Activated CD4-positive, alpha-beta T cell treated with anti-CD3 and anti-CD28 coated beads, Interleukin-2, amount 50 U/mL, for 24 hours (primary cell): Measurements from ENCODE around the gene ZNF574.

Experiments
- DNase-seq, 2 donors: peaks; one replicate each; pipeline ENCODE4 v3.0.0-alpha.2; 2020; ENCODE audit warnings: low read depth in 1 of 2, low spot score in 1 of 2

ZNF574 gene

GRCh38 chr19:42057846-42058245 lies 18.1 kb upstream of the ZNF574 start:
- DNase-seq: no peak

GRCh38 chr19:42059196-42059595 lies 16.8 kb upstream of the ZNF574 start:
- no peak for DNase-seq

GRCh38 chr19:42060117-42060516 lies 15.8 kb upstream of the ZNF574 start:
- no peak for DNase-seq

DNA sequence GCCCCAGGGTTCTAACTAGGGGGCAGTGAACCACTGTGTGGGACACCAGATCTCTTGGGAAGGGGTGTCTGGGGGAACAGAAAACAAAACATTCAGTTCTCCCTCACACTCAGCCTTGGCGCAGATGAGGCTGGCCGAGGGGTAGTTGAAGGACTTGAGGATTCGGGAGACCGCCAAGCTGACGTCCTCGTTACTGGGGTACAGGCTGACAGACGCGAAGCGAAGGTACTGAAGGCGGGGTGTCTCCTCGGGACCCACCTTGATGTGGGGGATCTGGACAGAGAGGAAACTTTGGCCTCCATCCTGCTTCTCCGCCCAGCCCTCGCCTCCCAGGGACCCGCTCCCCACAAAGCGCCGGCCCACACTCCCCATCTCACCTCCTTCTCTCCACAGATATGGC lies 13.6 kb upstream of the ZNF574 start:
- no peak for DNase-seq

- no peak for DNase-seq
Measured at GRCh38 chr19:42064432-42064831, 11.5 kb upstream of the ZNF574 start.

DNA sequence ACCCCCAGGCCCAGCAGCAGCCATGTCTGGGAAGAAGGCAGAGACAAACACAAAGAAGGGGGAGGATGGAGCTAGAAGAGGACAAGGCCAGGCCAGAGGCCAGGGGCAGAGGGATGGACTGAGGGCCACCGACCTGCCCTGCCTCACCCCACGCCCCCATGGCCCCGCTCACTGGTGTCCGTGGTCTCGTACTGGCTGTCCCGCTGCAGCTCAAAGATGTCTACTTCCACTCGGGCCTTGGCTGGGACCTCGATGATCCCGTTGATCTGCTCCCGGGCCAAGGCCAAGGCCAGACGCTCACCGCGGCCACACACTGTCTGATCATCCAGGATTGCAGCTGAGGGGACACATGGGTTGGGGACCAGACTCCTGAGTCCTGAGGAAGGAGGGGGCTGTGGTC lies 10.9 kb upstream of the ZNF574 start:
- no peak for DNase-seq

GRCh38 chr19:42065511-42065910 lies 10.5 kb upstream of the ZNF574 start:
- no peak for DNase-seq

- DNase-seq: no peak
Measured at GRCh38 chr19:42066075-42066754, 9.8 kb upstream of the ZNF574 start.

- no peak for DNase-seq
Measured at GRCh38 chr19:42067315-42067888, 8.6 kb upstream of the ZNF574 start.

DNA sequence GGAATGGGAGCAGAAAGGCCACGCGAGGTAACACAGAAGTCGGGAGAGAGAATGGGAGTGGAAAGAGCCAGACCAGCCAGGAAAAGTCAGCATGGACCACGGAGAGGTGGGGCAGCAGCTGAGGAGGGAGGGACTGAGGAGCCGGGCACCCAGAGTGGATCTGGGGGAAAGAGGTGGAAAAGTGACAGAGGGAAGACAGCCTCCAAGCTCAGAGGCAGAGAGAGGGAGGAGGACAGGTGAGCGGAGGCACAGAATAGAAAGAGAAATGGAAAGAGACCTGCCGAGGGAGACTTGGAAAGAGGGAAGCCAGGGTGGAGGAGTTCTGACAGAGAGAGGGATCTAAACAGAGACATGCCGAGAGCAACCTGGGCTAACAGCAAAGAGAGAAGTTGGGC lies 7.6 kb upstream of the ZNF574 start:
- no peak for DNase-seq

GRCh38 chr19:42068756-42069571 lies 7.0 kb upstream of the ZNF574 start:
- no peak for DNase-seq

- DNase-seq: no peak
Measured at GRCh38 chr19:42069619-42070351, 6.2 kb upstream of the ZNF574 start, which contains the start of gene GRIK5. TSS of gene GRIK5 (minus strand) at chr19:42070206. CDS start at chr19:42065770, 4,436 bp downstream.

DNA sequence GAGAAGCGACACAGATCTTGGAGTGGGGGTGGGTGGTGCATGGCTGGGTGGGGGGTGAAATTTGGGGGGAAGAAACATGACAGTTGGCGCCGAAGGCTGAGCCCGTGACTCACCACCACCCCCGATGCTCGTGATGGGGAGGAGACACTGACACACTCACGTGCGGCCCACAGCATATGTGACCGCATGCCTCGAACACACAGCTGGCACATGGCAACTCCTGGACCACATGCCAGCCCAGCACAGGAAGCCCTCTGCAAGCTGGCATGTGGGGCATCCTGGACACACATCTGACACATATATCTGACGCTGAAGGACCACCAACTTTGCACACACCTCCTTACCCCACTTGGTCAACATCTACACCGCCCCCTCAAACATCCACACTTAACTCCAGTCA lies 4.7 kb upstream of the ZNF574 start:
- no peak for DNase-seq

GRCh38 chr19:42074513-42075363 lies 1.2 kb upstream of the ZNF574 start:
- peak in 1 of 2 donors; percentile 7 for DNase-seq

DNA sequence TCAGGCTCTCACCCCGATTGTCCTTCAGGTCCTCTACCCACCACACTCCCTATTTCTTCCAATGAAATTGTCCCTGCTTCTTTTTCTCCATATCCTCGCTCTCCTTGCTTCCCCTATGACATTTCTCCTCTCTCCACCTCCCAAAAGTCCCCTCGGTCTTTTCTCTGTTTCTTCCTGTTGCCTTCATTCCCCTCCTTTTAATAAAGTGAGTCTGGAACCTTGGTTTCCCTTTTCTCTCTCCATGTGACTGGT lies 676 bp upstream of the ZNF574 start:
- DNase-seq: no peak

DNA sequence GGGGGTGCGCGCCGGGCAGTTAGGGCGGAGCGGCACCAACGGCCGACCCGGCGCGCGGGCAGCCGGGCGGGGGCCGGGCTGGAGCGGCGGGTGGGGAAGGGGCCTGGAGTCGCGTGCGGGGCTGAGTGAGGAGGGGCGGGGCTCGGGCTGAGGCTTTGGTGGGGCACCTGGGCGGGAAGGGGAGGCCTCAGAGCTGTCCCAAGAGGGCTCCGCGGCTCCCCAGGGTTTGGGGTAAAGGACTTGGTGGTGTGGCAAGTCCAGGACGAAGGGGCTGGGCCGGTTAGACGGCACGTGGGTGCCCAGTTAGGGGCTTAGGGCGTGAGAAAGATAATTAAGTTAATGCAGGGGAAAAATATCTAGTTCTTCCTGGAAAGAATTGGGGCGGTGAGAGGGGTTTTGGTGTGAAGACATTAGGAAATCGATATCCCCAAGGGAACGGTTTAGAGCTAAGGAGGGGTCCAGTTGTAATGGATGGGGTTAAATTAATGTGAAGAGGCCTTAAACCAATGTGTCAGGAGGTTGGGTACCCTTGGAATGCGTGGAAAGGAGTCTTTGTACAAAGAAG lies 496 bp downstream of the ZNF574 start:
- DNase-seq: peak in 1 of 2 donors; percentile 17

GRCh38 chr19:42078058-42078457 lies 2.1 kb downstream of the ZNF574 start:
- DNase-seq: no peak

- DNase-seq: no peak
Measured at GRCh38 chr19:42078538-42079275, 2.7 kb downstream of the ZNF574 start.

DNA sequence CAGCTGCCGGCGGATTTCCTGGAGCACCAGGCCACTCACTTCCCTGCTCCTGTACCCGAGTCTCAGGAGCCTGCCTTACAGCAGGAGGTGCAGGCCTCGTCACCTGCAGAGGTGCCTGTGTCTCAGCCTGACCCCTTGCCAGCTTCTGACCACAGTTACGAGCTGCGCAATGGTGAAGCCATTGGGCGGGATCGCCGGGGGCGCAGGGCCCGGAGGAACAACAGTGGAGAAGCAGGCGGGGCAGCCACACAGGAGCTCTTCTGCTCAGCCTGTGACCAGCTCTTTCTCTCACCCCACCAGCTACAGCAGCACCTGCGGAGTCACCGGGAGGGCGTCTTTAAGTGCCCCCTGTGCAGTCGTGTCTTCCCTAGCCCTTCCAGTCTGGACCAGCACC lies 3.3 kb downstream of the ZNF574 start:
- no peak for DNase-seq
